HCT116 (cell line): ENCODE results near the gene KRT39. TPM values are rescaled to one million over a fixed set of nuclear protein-coding genes. Genes with fewer than 3 reads are reported as not detected.

Experiments used
- ATAC-seq: fragments of 200-7000 bp; cut with Tn5 transposase; 2 replicates; pipeline ENCODE4 v1.9.1; 2020; ENCODE audit warnings: mild to moderate bottlenecking, moderate library complexity
- BruUV-seq: library from RNA; stranded (reverse); fragments of 400-500 nt; replicated peaks from 2 replicates; lab custom pipeline; 2021; lab: Mats Ljungman, UMichigan
- CTCF ChIA-PET: fragments of 300-600 bp; sonication (Branson Sonifier 250); formaldehyde crosslinking; loops from one replicate; lab custom pipeline; 2021; ENCODE audit warnings: antibody characterized with exemption; lab: Charles Lee
- POLR2A ChIA-PET: fragments of 300-600, 350-600 bp; sonication (Branson Sonifier 250); formaldehyde crosslinking; loops from one replicate; lab custom pipeline; 2021; ENCODE audit warnings: antibody characterized with exemption; lab: Charles Lee
- RAD21 ChIA-PET, 2 experiments: fragments of 300-600 bp; sonication (Branson Sonifier 250); formaldehyde crosslinking; loops; one replicate each; lab custom pipeline; 2023; ENCODE audit warnings: low total read pairs in 2 of 2; ENCODE audit not compliant: uncharacterized antibody in 2 of 2, unreplicated experiment in 2 of 2, low non-redundant PET in 1 of 2; lab: Charles Lee
- DNase-seq: peaks from one replicate; pipeline ENCODE4 v3.0.0-alpha.2; 2010; ENCODE audit warnings: low read depth, low spot score
- H2AFZ ChIP-seq: fragments of 200-600 bp; shearing (Covaris generic), sonication (generic); 2 replicates; pipeline ENCODE4 v1.6.1; 2017; ENCODE audit warnings: low read depth, mixed run types, mixed read lengths, antibody characterized with exemption, low read length; ENCODE audit not compliant: poor library complexity, severe bottlenecking
- H3K27ac ChIP-seq: 2 replicates; pipeline ENCODE4 v1.5.1; 2012; ENCODE audit warnings: low read depth, low read length
- H3K27me3 ChIP-seq: fragments of 200-600 bp; sonication (generic); 2 replicates; pipeline ENCODE4 v1.6.1; 2016; ENCODE audit warnings: mixed run types, low read length, mixed read lengths; ENCODE audit not compliant: insufficient read depth
- H3K36me3 ChIP-seq, 2 experiments: fragments of 200-500 bp in 1 of 2; fragments of 200-600 bp in 1 of 2; sonication (Bioruptor generic) in 1 of 2; sonication (generic) in 1 of 2; 2 replicates each; pipeline versions ENCODE4 v1.5.1 to v1.6.1; 2014 to 2016; ENCODE audit warnings: low read length in 2 of 2, inconsistent platforms in 1 of 2, mixed read lengths in 1 of 2, mixed run types in 1 of 2; ENCODE audit not compliant: insufficient read depth in 2 of 2, control insufficient read depth in 1 of 2
- H3K4me1 ChIP-seq, 2 experiments: fragments of 200-600 bp in 1 of 2; sonication (generic) in 1 of 2; 2 replicates each; pipeline versions ENCODE4 v1.5.1 to v1.6.1; 2012 to 2017; ENCODE audit warnings: low read length in 2 of 2, inconsistent platforms in 1 of 2, mild to moderate bottlenecking in 1 of 2, mixed read lengths in 1 of 2, mixed run types in 1 of 2, moderate library complexity in 1 of 2; ENCODE audit not compliant: insufficient read depth in 2 of 2, control insufficient read depth in 1 of 2
- H3K4me2 ChIP-seq: fragments of 200-600 bp; sonication (generic); 2 replicates; pipeline ENCODE4 v1.6.1; 2017; ENCODE audit warnings: mixed run types, low read length, mixed read lengths
- H3K4me3 ChIP-seq, 2 experiments: fragments of 200-600 bp in 1 of 2; sonication (generic) in 1 of 2; replicated peaks in 1 of 2; 2 replicates each; pipeline ENCODE4 v1.5.1; 2011 to 2016; ENCODE audit warnings: low read length in 2 of 2, control low read depth in 1 of 2, low read depth in 1 of 2, mild to moderate bottlenecking in 1 of 2, mixed read lengths in 1 of 2, mixed run types in 1 of 2
- H3K79me2 ChIP-seq: fragments of 200-600 bp; sonication (generic); 2 replicates; pipeline ENCODE4 v1.6.1; 2017; ENCODE audit warnings: mild to moderate bottlenecking, mixed run types, low read length, moderate library complexity, mixed read lengths; ENCODE audit not compliant: insufficient read depth
- H3K9ac ChIP-seq: fragments of 200-600 bp; sonication (generic); 2 replicates; pipeline ENCODE4 v1.6.1; 2016; ENCODE audit warnings: low read length, mixed read lengths
- H3K9me2 ChIP-seq: fragments of 200-600 bp; sonication (generic), shearing (Covaris generic); 2 replicates; pipeline ENCODE4 v1.6.1; 2017; ENCODE audit warnings: mixed run types, mild to moderate bottlenecking, moderate library complexity; ENCODE audit not compliant: insufficient read depth
- H3K9me3 ChIP-seq, 2 experiments: fragments of 200-500 bp in 1 of 2; fragments of 200-600 bp in 1 of 2; sonication (Bioruptor generic) in 1 of 2; sonication (generic) in 1 of 2; 2 replicates each; pipeline ENCODE4 v1.6.1; 2014 to 2017; ENCODE audit warnings: low read length in 2 of 2, mixed read lengths in 2 of 2, inconsistent platforms in 1 of 2, low read depth in 1 of 2, mild to moderate bottlenecking in 1 of 2, mixed run types in 1 of 2, moderate library complexity in 1 of 2; ENCODE audit not compliant: control insufficient read depth in 1 of 2, insufficient read depth in 1 of 2
- H4K20me1 ChIP-seq: fragments of 200-600 bp; sonication (generic), shearing (Covaris generic); 2 replicates; pipeline ENCODE4 v1.6.1; 2017; ENCODE audit warnings: mixed run types, mild to moderate bottlenecking, moderate library complexity; ENCODE audit not compliant: insufficient read depth
- ATF3 ChIP-seq: IDR thresholded peaks from 2 replicates; pipeline ENCODE4 v1.6.1; 2012
- CEBPB ChIP-seq: IDR thresholded peaks from 2 replicates; pipeline ENCODE4 v1.6.1; 2012; ENCODE audit warnings: low read depth
- ELF1 ChIP-seq: IDR thresholded peaks from 2 replicates; pipeline ENCODE4 v1.6.1; 2012; ENCODE audit warnings: low read depth, borderline replicate concordance
- EZH2 ChIP-seq: fragments of 200-600 bp; sonication (generic); IDR thresholded peaks from 2 replicates; pipeline ENCODE4 v1.6.1; 2017; ENCODE audit warnings: antibody characterized with exemption, mixed run types
- MAX ChIP-seq: IDR thresholded peaks from 2 replicates; pipeline ENCODE4 v1.6.1; 2012
- REST ChIP-seq: IDR thresholded peaks from 2 replicates; pipeline ENCODE4 v1.6.1; 2012; ENCODE audit warnings: low read depth
- SIN3A ChIP-seq: IDR thresholded peaks from 2 replicates; pipeline ENCODE4 v1.6.1; 2012; ENCODE audit warnings: low read depth
- TCF7L2 ChIP-seq: IDR thresholded peaks from 2 replicates; pipeline ENCODE4 v1.7.0; 2011; ENCODE audit warnings: borderline replicate concordance, inconsistent platforms; ENCODE audit not compliant: insufficient read depth, insufficient read length; ENCODE audit errors: extremely low read depth
- ZFX ChIP-seq: fragments of 450-650 bp; IDR thresholded peaks from 2 replicates; pipeline ENCODE4 v1.6.1; 2017
- intact Hi-C: fragments of 100-400 bp; cut with micrococcal nuclease; formaldehyde crosslinking; loops from 2 replicates; pipeline ENCODE4 v1.10.0; 2022
- total RNA-seq: library from RNA; stranded (reverse); gene quantifications from one replicate; pipeline ENCODE4 v1.2.1, GENCODE V29; 2021; ENCODE audit not compliant: unreplicated experiment

KRT39 gene
- total RNA-seq, 1 experiment from 2014 or later = not detected

- no peak overlapping the region for H3K4me2 ChIP-seq
- no peak overlapping the region for H3K9ac ChIP-seq
- no TSS peak for BruUV-seq
- no peak for DNase-seq
- H3K36me3 ChIP-seq = 0 out of 4 replicates have a peak, but pooled peaks cover 0 to 10% of the 10 kb centered on the region in 2 experiments
- ChIA-PET POLR2A (no interaction called here), CTCF (no interaction called here), RAD21 (no interaction called here)
- H3K9me3 ChIP-seq = peaks cover 0 to 4% of the 10 kb centered on the region in 2 experiments; a peak in 1 of 4 replicates
- H3K4me1 ChIP-seq = peaks cover 23 to 54% of the 10 kb centered on the region in 2 experiments
- intact Hi-C loops = no loop called here
- no peaks in the 10 kb centered on the region for H3K79me2 ChIP-seq
- H4K20me1 ChIP-seq = no peaks in the 10 kb centered on the region
- H3K4me3 ChIP-seq = no peak overlapping the region
- no peaks in the 10 kb centered on the region for H3K27me3 ChIP-seq
- H2AFZ ChIP-seq = no peak overlapping the region
- H3K27ac ChIP-seq = no peak overlapping the region
- TF ChIP-seq SIN3A (no peak), ATF3 (no peak)
- ATAC-seq = no peak
- no peaks in the 10 kb centered on the region for H3K9me2 ChIP-seq
Observed at GRCh38 chr17:40942553-40942952, 24.2 kb downstream of the KRT39 start.

- ChIA-PET RAD21 (no interaction called here), POLR2A (no interaction called here), CTCF (no interaction called here)
- no peak overlapping the region for H3K4me3 ChIP-seq
- no peak overlapping the region for H3K4me2 ChIP-seq
- intact Hi-C loops = no loop called here
- peaks cover 38 to 55% of the 10 kb centered on the region in 2 experiments for H3K4me1 ChIP-seq
- H3K9me3 ChIP-seq = peaks cover 0 to 4% of the 10 kb centered on the region in 2 experiments; a peak in 1 of 4 replicates
- H2AFZ ChIP-seq = no peak overlapping the region
- no peaks in the 10 kb centered on the region for H3K79me2 ChIP-seq
- no peak overlapping the region for H3K9ac ChIP-seq
- no peaks in the 10 kb centered on the region for H4K20me1 ChIP-seq
- H3K9me2 ChIP-seq = no peaks in the 10 kb centered on the region
- no peaks in the 10 kb centered on the region for H3K27me3 ChIP-seq
- ATAC-seq (no peak), DNase-seq (no peak)
- H3K36me3 ChIP-seq = 0 out of 4 replicates have a peak, but pooled peaks cover 0 to 10% of the 10 kb centered on the region in 2 experiments
- no TSS peak for BruUV-seq
- no peak for TF ChIP-seq CEBPB
- TF ChIP-seq TCF7L2 = no peak
- TF ChIP-seq ELF1 = no peak
- no peak for TF ChIP-seq ZFX
- no peak for TF ChIP-seq EZH2
- no peak for TF ChIP-seq MAX
- no peak for TF ChIP-seq REST
- H3K27ac ChIP-seq = no peak overlapping the region; the same call in 1 of the 2 replicates
Observed at GRCh38 chr17:40940266-40940665, 26.5 kb downstream of the KRT39 start.
